ENCODE results near the gene C1QL1. TPM values are rescaled to one million over a fixed set of nuclear protein-coding genes. Genes with fewer than 3 reads are reported as not detected.

Gene C1QL1
- total RNA-seq, 1 donor from 2014 or later = 1.6 TPM

DNA sequence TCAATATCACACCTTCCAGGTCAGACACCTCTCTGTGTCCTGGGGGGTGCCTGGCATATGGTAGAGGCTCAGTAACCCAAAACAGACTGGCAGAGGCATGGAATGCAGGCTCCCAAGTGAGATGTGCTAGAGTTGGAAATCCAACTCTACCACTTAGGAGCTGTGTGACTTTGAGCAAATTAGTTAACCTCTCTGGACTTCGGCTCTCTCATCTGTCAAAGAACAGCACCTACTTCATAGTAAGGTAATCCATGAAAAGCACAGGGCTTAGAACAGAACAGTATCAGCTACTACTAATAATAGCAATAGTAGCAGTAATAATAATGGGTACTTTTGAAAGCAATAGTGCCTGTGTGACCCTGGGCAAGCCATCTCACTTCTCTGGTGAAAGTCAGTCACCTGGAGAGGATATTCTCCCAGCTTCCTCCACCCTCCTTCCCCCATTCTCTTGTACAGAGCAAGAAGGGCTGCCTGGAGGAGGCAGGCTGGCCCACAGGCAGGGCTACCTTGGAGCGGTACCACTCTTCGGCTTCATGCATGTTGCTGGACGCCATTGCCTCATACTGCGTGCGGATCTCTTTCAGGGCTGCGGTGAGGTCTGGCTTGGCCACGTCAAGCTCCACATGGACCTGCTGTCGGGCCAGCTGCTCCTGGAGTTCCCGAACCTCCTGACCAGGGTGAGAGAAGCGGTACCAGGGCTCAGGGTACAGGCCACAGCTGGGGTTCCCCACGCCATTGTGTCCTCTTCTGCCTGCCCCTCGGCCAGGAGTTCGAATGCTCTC lies 55.1 kb downstream of the C1QL1 start:
- no peaks in the 10 kb centered on the region for H3K27me3 Mint-ChIP-seq (ENCODE audit: low read depth)
- no peaks in the 10 kb centered on the region for H3K9me3 Mint-ChIP-seq (ENCODE audit: low read depth)
- H3K4me3 Mint-ChIP-seq (ENCODE audit: unreplicated experiment) = no peak overlapping the region
- H3K4me1 Mint-ChIP-seq (ENCODE audit: low read depth) = peaks cover 49% of the 10 kb centered on the region
- peak; percentile 81 for DNase-seq (ENCODE audit: low spot score)
- H3K36me3 Mint-ChIP-seq (ENCODE audit: low read depth) = no peaks in the 10 kb centered on the region
- TF ChIP-seq, protein P1, sequence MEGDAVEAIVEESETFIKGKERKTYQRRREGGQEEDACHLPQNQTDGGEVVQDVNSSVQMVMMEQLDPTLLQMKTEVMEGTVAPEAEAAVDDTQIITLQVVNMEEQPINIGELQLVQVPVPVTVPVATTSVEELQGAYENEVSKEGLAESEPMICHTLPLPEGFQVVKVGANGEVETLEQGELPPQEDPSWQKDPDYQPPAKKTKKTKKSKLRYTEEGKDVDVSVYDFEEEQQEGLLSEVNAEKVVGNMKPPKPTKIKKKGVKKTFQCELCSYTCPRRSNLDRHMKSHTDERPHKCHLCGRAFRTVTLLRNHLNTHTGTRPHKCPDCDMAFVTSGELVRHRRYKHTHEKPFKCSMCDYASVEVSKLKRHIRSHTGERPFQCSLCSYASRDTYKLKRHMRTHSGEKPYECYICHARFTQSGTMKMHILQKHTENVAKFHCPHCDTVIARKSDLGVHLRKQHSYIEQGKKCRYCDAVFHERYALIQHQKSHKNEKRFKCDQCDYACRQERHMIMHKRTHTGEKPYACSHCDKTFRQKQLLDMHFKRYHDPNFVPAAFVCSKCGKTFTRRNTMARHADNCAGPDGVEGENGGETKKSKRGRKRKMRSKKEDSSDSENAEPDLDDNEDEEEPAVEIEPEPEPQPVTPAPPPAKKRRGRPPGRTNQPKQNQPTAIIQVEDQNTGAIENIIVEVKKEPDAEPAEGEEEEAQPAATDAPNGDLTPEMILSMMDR (IDR thresholded peaks at IDR 0.05) = no peak
- no peak overlapping the region for H3K27ac Mint-ChIP-seq (ENCODE audit: unreplicated experiment)

DNA sequence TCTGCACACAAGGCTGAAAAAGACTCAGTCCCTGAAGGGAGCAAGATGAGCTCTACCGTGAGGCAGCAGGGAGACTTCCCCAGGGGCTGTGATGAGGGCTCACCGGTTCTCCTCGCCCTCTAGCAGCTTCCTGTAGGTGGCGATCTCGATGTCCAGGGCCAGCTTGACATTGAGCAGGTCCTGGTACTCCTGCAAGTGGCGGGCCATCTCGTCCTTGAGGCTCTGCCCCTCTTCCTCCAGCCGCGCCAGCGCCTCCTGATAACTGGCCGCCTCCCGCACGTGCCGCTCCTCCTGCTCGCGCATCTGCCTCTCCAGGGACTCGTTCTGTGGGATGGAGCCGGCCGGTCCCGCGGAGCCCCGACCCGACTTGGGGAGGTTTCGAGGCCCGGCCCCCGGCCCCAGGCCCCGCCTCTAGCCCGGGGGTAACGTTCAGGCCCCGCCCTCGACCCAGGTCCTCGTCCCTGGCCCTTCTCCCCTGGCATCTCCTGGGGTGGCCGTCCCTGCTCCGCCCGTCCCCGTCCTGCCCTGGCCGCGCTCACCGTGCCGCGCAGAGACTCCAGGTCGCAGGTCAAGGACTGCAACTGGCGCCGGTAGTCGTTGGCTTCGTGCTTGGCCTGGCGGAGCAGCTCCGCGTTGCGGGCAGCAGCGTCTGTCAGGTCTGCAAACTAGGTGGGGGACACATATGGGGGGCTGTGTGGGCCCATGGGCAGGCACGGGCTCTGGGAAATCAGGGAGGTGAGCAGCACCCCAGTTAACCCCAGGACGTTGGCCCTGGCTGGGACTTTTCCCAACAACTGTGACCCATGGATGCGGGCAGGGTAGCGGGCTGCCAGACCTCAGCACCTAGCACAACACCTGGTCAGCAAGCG lies 56.7 kb downstream of the C1QL1 start:
- TF ChIP-seq, protein P1 (IDR thresholded peaks at IDR 0.05) = peak; percentile 70
- Mint-ChIP-seq H3K27me3 (ENCODE audit: low read depth) (no peaks in the 10 kb centered on the region), H3K4me1 (ENCODE audit: low read depth) (peaks cover 37% of the 10 kb centered on the region), H3K9me3 (ENCODE audit: low read depth) (no peaks in the 10 kb centered on the region), H3K36me3 (ENCODE audit: low read depth) (no peaks in the 10 kb centered on the region), H3K4me3 (ENCODE audit: unreplicated experiment) (no peak overlapping the region), H3K27ac (ENCODE audit: unreplicated experiment) (peak overlapping the region; percentile 25)
- peak; percentile 94 for DNase-seq (ENCODE audit: low spot score)

DNA sequence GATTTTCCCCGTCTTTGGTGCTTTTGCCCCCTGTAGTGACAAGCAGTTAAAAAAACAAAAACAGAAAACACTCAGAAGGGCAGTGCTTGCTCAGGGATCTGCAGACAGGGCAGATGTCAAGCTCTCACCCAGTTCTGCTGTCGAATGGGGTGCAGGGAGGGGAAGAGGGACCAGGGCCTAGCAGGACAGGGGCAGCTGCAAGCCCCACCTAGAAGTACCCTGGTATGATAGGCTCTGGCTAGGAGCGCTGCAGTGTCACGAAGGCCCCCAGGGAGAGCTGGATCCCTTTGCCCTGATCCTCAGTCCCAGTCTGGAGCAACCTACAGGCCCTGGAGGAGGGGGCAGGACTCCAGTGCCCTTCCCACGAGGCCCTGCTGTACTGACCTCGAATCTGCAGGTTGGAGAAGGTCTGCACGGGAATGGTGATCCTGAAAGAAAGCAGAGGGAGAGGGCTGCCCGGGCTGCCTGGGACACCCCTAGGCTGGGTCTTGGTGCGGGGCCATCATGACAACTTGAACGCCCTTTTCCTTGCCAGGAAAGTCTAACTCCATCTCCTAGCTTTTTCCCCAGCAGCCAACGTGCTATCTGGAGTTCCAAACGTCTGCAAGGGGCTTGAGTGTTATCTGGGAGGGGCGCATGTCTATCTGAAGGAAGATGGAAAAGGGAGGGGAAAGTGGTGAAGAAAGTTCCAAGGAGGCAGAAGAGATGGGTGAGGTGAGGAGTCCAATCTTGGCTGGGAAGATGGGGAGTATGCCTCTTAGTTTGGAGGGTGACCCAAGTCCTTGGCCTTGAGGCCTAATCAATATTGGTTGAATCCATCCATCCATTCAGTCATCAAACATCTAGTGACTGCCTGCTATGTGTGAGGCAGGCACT lies 57.6 kb downstream of the C1QL1 start:
- Mint-ChIP-seq H3K27ac (ENCODE audit: unreplicated experiment) (peak overlapping the region; percentile 88), H3K4me3 (ENCODE audit: unreplicated experiment) (no peak overlapping the region), H3K36me3 (ENCODE audit: low read depth) (no peaks in the 10 kb centered on the region), H3K9me3 (ENCODE audit: low read depth) (no peaks in the 10 kb centered on the region), H3K27me3 (ENCODE audit: low read depth) (no peaks in the 10 kb centered on the region), H3K4me1 (ENCODE audit: low read depth) (peaks cover 37% of the 10 kb centered on the region)
- TF ChIP-seq, protein P1 (IDR thresholded peaks at IDR 0.05) = no peak
- peak; percentile 53 for DNase-seq (ENCODE audit: low spot score)

Small RNA genes within 50 kb of the gene (microRNA-seq; reads per million reads assigned to microRNA genes)
- 3.9 reads per million for gene MIR6783 (ENCODE audit: borderline number of aligned reads)

Other genes starting within 250 kb of the C1QL1 start
- gene ADAM11, start 209.3 kb downstream of the C1QL1 start, total RNA-seq = 0.44 to 0.49 TPM (median 0.47 TPM) in 3 replicates
- 26.8 to 50.5 TPM (median 46.4 TPM) in 3 replicates for gene GJC1, start 138.0 kb downstream of the C1QL1 start, total RNA-seq
- gene HIGD1B, start 120.4 kb downstream of the C1QL1 start, total RNA-seq = 0.82 to 0.97 TPM in 2 of 3 replicates, not detected in the other
- 71.9 to 99.2 TPM (median 75.9 TPM) in 3 replicates for gene EFTUD2, start 68.9 kb downstream of the C1QL1 start, total RNA-seq
- gene GFAP, start 52.8 kb downstream of the C1QL1 start, total RNA-seq = 0.55 to 1.0 TPM in 2 of 3 replicates, not detected in the other
- gene KIF18B, start 20.5 kb downstream of the C1QL1 start, total RNA-seq = 3.9 to 7.7 TPM (median 5.2 TPM) in 3 replicates
- 33.9 to 39.9 TPM (median 36.5 TPM) in 3 replicates for gene DCAKD, start 83.3 kb upstream of the C1QL1 start, total RNA-seq
- 89.0 to 103 TPM (median 91.4 TPM) in 3 replicates for gene NMT1, start 93.0 kb upstream of the C1QL1 start, total RNA-seq
- gene PLCD3, start 164.2 kb upstream of the C1QL1 start, total RNA-seq = 123 to 135 TPM (median 128 TPM) in 3 replicates
- 4.7 to 6.8 TPM (median 5.6 TPM) in 3 replicates for gene ACBD4, start 167.4 kb upstream of the C1QL1 start, total RNA-seq
- gene HEXIM1, start 180.2 kb upstream of the C1QL1 start, total RNA-seq = 35.9 to 41.0 TPM (median 36.4 TPM) in 3 replicates
- 3.7 to 7.9 TPM (median 6.4 TPM) in 3 replicates for gene HEXIM2, start 193.6 kb upstream of the C1QL1 start, total RNA-seq